Progenitor cell of endocrine pancreas (in vitro differentiated cells): Measurements from ENCODE around the gene SLC25A43. TPM values are rescaled to one million over a fixed set of nuclear protein-coding genes. Genes with fewer than 3 reads are reported as not detected.
"Not testable (repeated sequence)": the region's sequence is repeated elsewhere in the genome, so short reads cannot be mapped to it uniquely, and the experiment has no call there.

Experiments
- DNase-seq: peaks from one replicate; pipeline ENCODE4 v3.0.0; 2021; ENCODE audit warnings: low spot score; ENCODE audit not compliant: unreplicated experiment
- H3K27ac Mint-ChIP-seq: 2 replicates; pipeline ENCODE4 v1.8.0; 2021; ENCODE audit warnings: mild to moderate bottlenecking, moderate library complexity, mixed read lengths
- H3K27me3 Mint-ChIP-seq: 2 replicates; pipeline ENCODE4 v1.8.0; 2021; ENCODE audit warnings: mixed read lengths
- H3K36me3 Mint-ChIP-seq: 2 replicates; pipeline ENCODE4 v1.8.0; 2022; ENCODE audit warnings: mixed read lengths; ENCODE audit not compliant: insufficient read depth
- H3K4me1 Mint-ChIP-seq: 2 replicates; pipeline ENCODE4 v1.8.0; 2021; ENCODE audit warnings: low read depth, mixed read lengths
- H3K4me3 Mint-ChIP-seq: 2 replicates; pipeline ENCODE4 v1.8.0; 2021; ENCODE audit warnings: low read depth, mild to moderate bottlenecking, moderate library complexity, mixed read lengths
- H3K9me3 Mint-ChIP-seq: 2 replicates; pipeline ENCODE4 v1.8.0; 2021; ENCODE audit warnings: low read depth, mixed read lengths
- CTCF ChIP-seq: fragments of 200-600 bp; sonication (generic); IDR thresholded peaks from one replicate; pipeline ENCODE4 v1.5.0; 2021; ENCODE audit warnings: antibody characterized with exemption, mild to moderate bottlenecking; ENCODE audit not compliant: unreplicated experiment
- total RNA-seq: library from RNA; stranded (reverse); gene quantifications from 2 replicates; pipeline ENCODE4 v1.2.1, GENCODE V29; 2021

Gene SLC25A43
- total RNA-seq, 1 donor from 2014 or later, result 4.1 TPM

- H3K9me3 Mint-ChIP-seq, result peaks cover 9% of the 10 kb centered on the region
- no peaks in the 10 kb centered on the region for H3K4me1 Mint-ChIP-seq
- no peak for DNase-seq
- no peak overlapping the region for H3K27ac Mint-ChIP-seq
- TF ChIP-seq CTCF, result no peak
- H3K27me3 Mint-ChIP-seq, result no peaks in the 10 kb centered on the region
- peaks cover 7% of the 10 kb centered on the region for H3K36me3 Mint-ChIP-seq
- H3K4me3 Mint-ChIP-seq, result no peak overlapping the region
Measured at GRCh38 chrX:119427024-119427794, 28.1 kb downstream of the SLC25A43 start.

GRCh38 chrX:119427795-119428185 lies 28.7 kb downstream of the SLC25A43 start:
- H3K9me3 Mint-ChIP-seq, result peaks cover 9% of the 10 kb centered on the region
- no peak for TF ChIP-seq CTCF
- H3K27me3 Mint-ChIP-seq, result no peaks in the 10 kb centered on the region
- no peaks in the 10 kb centered on the region for H3K4me1 Mint-ChIP-seq
- no peak for DNase-seq
- no peak overlapping the region for H3K4me3 Mint-ChIP-seq
- no peak overlapping the region for H3K27ac Mint-ChIP-seq
- peaks cover 7% of the 10 kb centered on the region for H3K36me3 Mint-ChIP-seq

- no peak for TF ChIP-seq CTCF
- peaks cover 18% of the 10 kb centered on the region for H3K36me3 Mint-ChIP-seq
- H3K9me3 Mint-ChIP-seq, result peaks cover 20% of the 10 kb centered on the region
- H3K4me1 Mint-ChIP-seq, result no peaks in the 10 kb centered on the region
- no peaks in the 10 kb centered on the region for H3K27me3 Mint-ChIP-seq
- H3K4me3 Mint-ChIP-seq, result no peak overlapping the region
- no peak for DNase-seq
- no peak overlapping the region for H3K27ac Mint-ChIP-seq
Measured at GRCh38 chrX:119429471-119429870, 30.3 kb downstream of the SLC25A43 start.

- not testable (repeated sequence) for H3K36me3 Mint-ChIP-seq, H3K4me1 Mint-ChIP-seq, H3K27ac Mint-ChIP-seq, DNase-seq, H3K9me3 Mint-ChIP-seq, H3K27me3 Mint-ChIP-seq
- H3K4me3 Mint-ChIP-seq, result peak overlapping the region; percentile 49
Measured at GRCh38 chrX:119441295-119441694, 42.2 kb downstream of the SLC25A43 start.

- Mint-ChIP-seq H3K27ac (no peak overlapping the region), H3K36me3 (peaks cover 3% of the 10 kb centered on the region), H3K27me3 (no peaks in the 10 kb centered on the region)
Measured at GRCh38 chrX:119442286-119442685, 43.1 kb downstream of the SLC25A43 start.

More at GRCh38 chrX:119442286-119442685, 43.1 kb downstream of the SLC25A43 start:
- H3K4me1 Mint-ChIP-seq, result no peaks in the 10 kb centered on the region
- no peak for TF ChIP-seq CTCF
- DNase-seq, result no peak
- no peak overlapping the region for H3K4me3 Mint-ChIP-seq
- H3K9me3 Mint-ChIP-seq, result peaks cover 6% of the 10 kb centered on the region
